Endothelial cell (in vitro differentiated cells): ENCODE data around the gene AKAP12. TPM values are rescaled to one million over a fixed set of nuclear protein-coding genes. Genes with fewer than 3 reads are reported as not detected.
A peak's percentile ranks its signal among the peaks of the same experiment; 100 is the strongest.

Experiments
- DNase-seq: peaks from one replicate; pipeline ENCODE4 v3.0.0; 2021; ENCODE audit warnings: low spot score
- H3K27ac Mint-ChIP-seq: one replicate; pipeline ENCODE4 v1.8.0; 2021; ENCODE audit warnings: mixed read lengths, inconsistent platforms; ENCODE audit not compliant: unreplicated experiment
- H3K27me3 Mint-ChIP-seq: one replicate; pipeline ENCODE4 v1.8.0; 2021; ENCODE audit warnings: mild to moderate bottlenecking, moderate library complexity, mixed read lengths, inconsistent platforms; ENCODE audit not compliant: unreplicated experiment
- H3K36me3 Mint-ChIP-seq: one replicate; pipeline ENCODE4 v1.8.0; 2021; ENCODE audit warnings: mild to moderate bottlenecking, low read depth, mixed read lengths, inconsistent platforms; ENCODE audit not compliant: unreplicated experiment
- H3K4me1 Mint-ChIP-seq: one replicate; pipeline ENCODE4 v1.8.0; 2021; ENCODE audit warnings: mild to moderate bottlenecking, mixed read lengths, inconsistent platforms; ENCODE audit not compliant: unreplicated experiment
- H3K4me3 Mint-ChIP-seq: one replicate; pipeline ENCODE4 v1.8.0; 2021; ENCODE audit warnings: mild to moderate bottlenecking, mixed read lengths, inconsistent platforms; ENCODE audit not compliant: unreplicated experiment
- H3K9me3 Mint-ChIP-seq: one replicate; pipeline ENCODE4 v1.8.0; 2021; ENCODE audit warnings: mixed read lengths, inconsistent platforms; ENCODE audit not compliant: unreplicated experiment
- total RNA-seq: library from RNA; stranded (reverse); fragmentation: NEBNext Ultra II Directional; extraction: Animal tissue kit (Norgen Biotek cat#: 25700); gene quantifications from one replicate; pipeline ENCODE4 v1.2.1, GENCODE V29; 2021; ENCODE audit not compliant: unreplicated experiment
- TF ChIP-seq, protein P1 (sequence below): fragments of 200-600 bp; sonication (generic); IDR thresholded peaks from one replicate; pipeline ENCODE4 v1.5.0; 2021; ENCODE audit warnings: antibody characterized with exemption; ENCODE audit not compliant: unreplicated experiment

The AKAP12 gene
- total RNA-seq, 1 donor from 2014 or later: 70.1 TPM

DNA sequence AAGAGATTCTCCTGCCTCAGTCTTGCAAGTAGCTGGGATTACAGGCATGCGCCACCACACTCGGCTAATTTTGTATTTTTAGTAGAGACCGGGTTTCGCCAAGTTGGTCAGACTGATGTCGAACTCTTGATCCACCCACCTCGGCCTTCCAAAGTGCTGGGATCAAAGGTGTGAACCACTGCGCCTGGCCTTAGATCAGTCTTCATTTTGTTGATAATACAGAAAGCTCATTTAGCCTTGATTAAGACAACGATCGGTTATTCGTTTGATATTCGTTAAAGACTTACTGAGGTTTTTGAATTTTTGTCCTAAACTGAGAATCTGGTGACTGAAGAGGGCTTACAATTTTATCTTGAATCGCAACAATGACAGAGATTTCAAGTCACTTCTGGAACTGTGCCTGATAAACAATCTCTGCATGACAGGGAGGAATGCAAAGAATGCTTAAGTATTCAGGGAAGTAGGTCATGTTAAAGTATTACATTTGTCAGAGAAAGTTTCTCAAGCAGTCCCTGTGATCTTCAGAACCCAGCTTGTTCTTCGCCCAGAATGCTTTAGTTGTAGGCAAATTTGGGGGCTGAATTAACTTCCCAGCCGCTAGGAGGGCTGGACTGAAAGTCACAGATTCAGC, 14.8 kb downstream of the AKAP12 start:
- H3K27me3 Mint-ChIP-seq: no peaks in the 10 kb centered on the region
- peak overlapping the region; percentile 79 for H3K27ac Mint-ChIP-seq
- no peak overlapping the region for H3K4me3 Mint-ChIP-seq
- no peak for DNase-seq
- H3K36me3 Mint-ChIP-seq: no peaks in the 10 kb centered on the region
- peaks cover 10% of the 10 kb centered on the region for H3K4me1 Mint-ChIP-seq
- TF ChIP-seq, protein P1, sequence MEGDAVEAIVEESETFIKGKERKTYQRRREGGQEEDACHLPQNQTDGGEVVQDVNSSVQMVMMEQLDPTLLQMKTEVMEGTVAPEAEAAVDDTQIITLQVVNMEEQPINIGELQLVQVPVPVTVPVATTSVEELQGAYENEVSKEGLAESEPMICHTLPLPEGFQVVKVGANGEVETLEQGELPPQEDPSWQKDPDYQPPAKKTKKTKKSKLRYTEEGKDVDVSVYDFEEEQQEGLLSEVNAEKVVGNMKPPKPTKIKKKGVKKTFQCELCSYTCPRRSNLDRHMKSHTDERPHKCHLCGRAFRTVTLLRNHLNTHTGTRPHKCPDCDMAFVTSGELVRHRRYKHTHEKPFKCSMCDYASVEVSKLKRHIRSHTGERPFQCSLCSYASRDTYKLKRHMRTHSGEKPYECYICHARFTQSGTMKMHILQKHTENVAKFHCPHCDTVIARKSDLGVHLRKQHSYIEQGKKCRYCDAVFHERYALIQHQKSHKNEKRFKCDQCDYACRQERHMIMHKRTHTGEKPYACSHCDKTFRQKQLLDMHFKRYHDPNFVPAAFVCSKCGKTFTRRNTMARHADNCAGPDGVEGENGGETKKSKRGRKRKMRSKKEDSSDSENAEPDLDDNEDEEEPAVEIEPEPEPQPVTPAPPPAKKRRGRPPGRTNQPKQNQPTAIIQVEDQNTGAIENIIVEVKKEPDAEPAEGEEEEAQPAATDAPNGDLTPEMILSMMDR: no peak
- no peaks in the 10 kb centered on the region for H3K9me3 Mint-ChIP-seq

- Mint-ChIP-seq H3K4me1 (peaks cover 10% of the 10 kb centered on the region), H3K27ac (no peak overlapping the region), H3K36me3 (no peaks in the 10 kb centered on the region), H3K4me3 (no peak overlapping the region), H3K9me3 (no peaks in the 10 kb centered on the region), H3K27me3 (no peaks in the 10 kb centered on the region)
- TF ChIP-seq, protein P1: no peak
- DNase-seq: no peak
Measured at GRCh38 chr6:151255811-151256210, 16.0 kb downstream of the AKAP12 start.

GRCh38 chr6:151257985-151258445, 18.2 kb downstream of the AKAP12 start:
- Mint-ChIP-seq H3K9me3 (no peaks in the 10 kb centered on the region), H3K4me1 (peaks cover 10% of the 10 kb centered on the region), H3K27ac (no peak overlapping the region), H3K36me3 (no peaks in the 10 kb centered on the region), H3K4me3 (no peak overlapping the region), H3K27me3 (no peaks in the 10 kb centered on the region)
- TF ChIP-seq, protein P1: no peak
- no peak for DNase-seq

GRCh38 chr6:151260205-151260604, 20.4 kb downstream of the AKAP12 start:
- DNase-seq: no peak
- TF ChIP-seq, protein P1: no peak
- H3K4me3 Mint-ChIP-seq: no peak overlapping the region
- no peaks in the 10 kb centered on the region for H3K36me3 Mint-ChIP-seq
- H3K9me3 Mint-ChIP-seq: no peaks in the 10 kb centered on the region
- H3K27ac Mint-ChIP-seq: no peak overlapping the region
- peaks cover 3% of the 10 kb centered on the region for H3K4me1 Mint-ChIP-seq
- no peaks in the 10 kb centered on the region for H3K27me3 Mint-ChIP-seq

DNA sequence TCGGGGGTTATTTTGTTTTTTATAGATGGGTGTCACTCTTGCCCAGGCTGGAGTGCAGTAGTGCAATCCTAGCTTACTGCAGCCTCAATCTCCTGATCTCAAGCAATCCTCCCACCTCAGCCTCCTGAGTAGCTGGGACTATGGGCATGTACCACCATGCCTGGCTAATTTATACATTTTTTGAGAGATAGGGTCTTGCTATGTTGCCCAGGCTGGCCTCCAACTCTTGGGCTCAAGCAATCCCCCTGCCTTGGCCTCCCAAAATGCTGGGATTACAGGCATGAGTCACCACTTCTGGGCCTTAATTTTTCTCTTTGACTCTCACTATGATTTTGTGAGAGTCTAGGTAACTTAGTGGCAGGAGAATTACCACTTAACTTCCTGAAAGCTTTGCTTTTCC, 23.3 kb downstream of the AKAP12 start:
- no peak for DNase-seq
- Mint-ChIP-seq H3K27ac (no peak overlapping the region), H3K9me3 (no peaks in the 10 kb centered on the region), H3K36me3 (no peaks in the 10 kb centered on the region), H3K27me3 (no peaks in the 10 kb centered on the region), H3K4me1 (peaks cover 3% of the 10 kb centered on the region), H3K4me3 (no peak overlapping the region)
- TF ChIP-seq, protein P1: no peak
